HL-60 (cell line): ENCODE data around the gene MGAT4A.

Experiments used
- DNase-seq, 2 experiments: peaks; one replicate each; pipeline ENCODE4 v3.0.0-alpha.2; 2010 to 2020; ENCODE audit warnings: low read depth in 1 of 2, low spot score in 1 of 2
- H3K27ac ChIP-seq: fragments of 250-450 bp; sonication (Bioruptor Pico); replicated peaks from 2 replicates; pipeline ENCODE4 v1.5.1; 2020; ENCODE audit warnings: mild to moderate bottlenecking, moderate library complexity
- H3K27me3 ChIP-seq: fragments of 250-450 bp; sonication (Bioruptor Pico); 2 replicates; pipeline ENCODE4 v1.5.1; 2021; ENCODE audit warnings: mild to moderate bottlenecking, moderate library complexity; ENCODE audit not compliant: insufficient read depth, poor library complexity, severe bottlenecking
- H3K4me3 ChIP-seq: replicated peaks from 2 replicates; pipeline ENCODE4 v1.5.1; 2011; ENCODE audit warnings: mild to moderate bottlenecking, control low read depth, low read length; ENCODE audit not compliant: insufficient read depth
- CTCF ChIP-seq: IDR thresholded peaks from one replicate; pipeline ENCODE4 v1.5.1; 2011; ENCODE audit warnings: low read length, control low read depth, inconsistent platforms; ENCODE audit not compliant: insufficient read depth
- GABPA ChIP-seq: IDR thresholded peaks from 2 replicates; pipeline ENCODE4 v1.6.1; 2012; ENCODE audit warnings: low read depth
- POLR2AphosphoS5 ChIP-seq: IDR thresholded peaks from 2 replicates; pipeline ENCODE4 v1.6.1; 2012; ENCODE audit warnings: low read depth
- REST ChIP-seq: IDR thresholded peaks from 2 replicates; pipeline ENCODE4 v1.6.1; 2012; ENCODE audit warnings: low read depth; ENCODE audit not compliant: insufficient replicate concordance
- SPI1 ChIP-seq: IDR thresholded peaks from 2 replicates; pipeline ENCODE4 v1.6.1; 2012; ENCODE audit warnings: low read depth, mild to moderate bottlenecking, borderline replicate concordance

The MGAT4A gene

GRCh38 chr2:98693477-98693876, 37.5 kb downstream of the MGAT4A start:
- no peak for DNase-seq
- no peak overlapping the region for H3K4me3 ChIP-seq
- TF ChIP-seq CTCF: no peak
- TF ChIP-seq SPI1: no peak
- TF ChIP-seq POLR2AphosphoS5: no peak
- TF ChIP-seq GABPA: no peak
- TF ChIP-seq REST: no peak
- H3K27me3 ChIP-seq: no peaks in the 10 kb centered on the region
- H3K27ac ChIP-seq: no peak overlapping the region

- no peak for DNase-seq
- no peak for TF ChIP-seq REST
- TF ChIP-seq GABPA: no peak
- TF ChIP-seq POLR2AphosphoS5: no peak
- no peak for TF ChIP-seq CTCF
- TF ChIP-seq SPI1: no peak
- Histone ChIP-seq H3K27ac (no peak overlapping the region), H3K27me3 (no peaks in the 10 kb centered on the region), H3K4me3 (no peak overlapping the region)
Measured at GRCh38 chr2:98692090-98693054, 38.6 kb downstream of the MGAT4A start.

- no peak overlapping the region for H3K4me3 ChIP-seq
- no peak overlapping the region for H3K27ac ChIP-seq
- no peak for TF ChIP-seq SPI1
- no peak for TF ChIP-seq REST
- no peak for TF ChIP-seq POLR2AphosphoS5
- no peak for TF ChIP-seq CTCF
- no peak for TF ChIP-seq GABPA
- no peak for DNase-seq
- no peaks in the 10 kb centered on the region for H3K27me3 ChIP-seq
Measured at GRCh38 chr2:98691303-98691702, 39.6 kb downstream of the MGAT4A start.
